Measurements from ENCODE around the gene CR1.
"Not testable (repeated sequence)": the region's sequence is repeated elsewhere in the genome, so short reads cannot be mapped to it uniquely, and the experiment has no call there.

GRCh38 chr1:207594095-207594494, 98.1 kb downstream of the CR1 start:
- TF ChIP-seq POLR2A, CTCF, EP300 (IDR thresholded peaks at IDR 0.05): not testable (repeated sequence)

Measured in ovary (tissue), 3 donors.